Activated CD4-positive, alpha-beta T cell treated with anti-CD3 and anti-CD28 coated beads, Interleukin-10, Interleukin-2, amounts not matched to agents 100 ng/mL and 50 ng/mL, durations not matched to agents 16 hours and 8 hours (primary cell): Measurements from ENCODE around the gene TBCD.

Source experiments
- DNase-seq: peaks from one replicate; pipeline ENCODE4 v3.0.0-alpha.2; 2020

The TBCD gene

DNA sequence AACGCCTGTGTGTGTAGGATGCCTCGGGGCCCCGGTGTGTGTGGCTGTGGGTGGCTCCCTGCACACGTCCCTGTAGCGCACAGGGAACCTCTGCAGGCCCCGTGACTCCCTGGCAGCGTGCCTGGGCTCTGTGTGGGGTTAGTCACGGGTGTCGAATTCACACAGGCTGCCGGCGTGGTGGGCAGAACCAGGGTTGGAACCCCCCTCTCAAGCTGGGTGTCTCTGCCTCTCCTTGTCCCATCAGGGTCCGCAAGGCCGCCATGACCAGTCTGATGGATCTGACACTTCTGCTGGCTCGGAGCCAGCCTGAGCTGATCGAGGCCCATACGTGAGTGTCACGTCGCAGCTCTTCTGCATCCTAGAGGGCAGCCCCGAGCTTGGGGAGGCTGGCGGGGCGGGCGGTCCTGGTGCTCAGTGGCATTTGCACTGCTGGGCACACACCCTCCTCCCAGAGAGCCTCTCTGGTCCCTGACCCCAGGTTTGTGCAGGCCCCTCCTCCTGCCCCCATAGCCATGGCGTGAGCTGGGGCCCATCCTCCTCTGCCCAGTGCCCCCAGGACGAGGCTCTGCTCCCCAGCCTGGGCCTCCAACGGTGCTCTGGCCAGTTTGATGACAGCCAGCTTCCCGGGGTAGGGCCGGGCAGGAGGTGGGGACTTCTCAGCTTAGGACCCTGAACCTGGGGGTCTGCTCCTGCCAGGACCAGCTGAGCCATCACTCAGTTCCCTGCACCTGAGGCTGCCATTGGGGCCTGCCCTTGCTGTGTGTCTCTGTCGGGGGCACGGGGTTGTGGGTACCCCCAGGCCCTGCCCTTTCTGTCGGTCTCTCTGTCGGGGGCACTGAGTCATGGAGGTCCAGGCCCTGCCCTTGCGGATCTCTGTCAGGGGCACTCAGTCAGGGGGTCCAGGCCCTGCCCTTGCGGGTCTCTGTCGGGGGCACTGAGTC, 176.1 kb downstream of the TBCD start:
- no peak for DNase-seq

DNA sequence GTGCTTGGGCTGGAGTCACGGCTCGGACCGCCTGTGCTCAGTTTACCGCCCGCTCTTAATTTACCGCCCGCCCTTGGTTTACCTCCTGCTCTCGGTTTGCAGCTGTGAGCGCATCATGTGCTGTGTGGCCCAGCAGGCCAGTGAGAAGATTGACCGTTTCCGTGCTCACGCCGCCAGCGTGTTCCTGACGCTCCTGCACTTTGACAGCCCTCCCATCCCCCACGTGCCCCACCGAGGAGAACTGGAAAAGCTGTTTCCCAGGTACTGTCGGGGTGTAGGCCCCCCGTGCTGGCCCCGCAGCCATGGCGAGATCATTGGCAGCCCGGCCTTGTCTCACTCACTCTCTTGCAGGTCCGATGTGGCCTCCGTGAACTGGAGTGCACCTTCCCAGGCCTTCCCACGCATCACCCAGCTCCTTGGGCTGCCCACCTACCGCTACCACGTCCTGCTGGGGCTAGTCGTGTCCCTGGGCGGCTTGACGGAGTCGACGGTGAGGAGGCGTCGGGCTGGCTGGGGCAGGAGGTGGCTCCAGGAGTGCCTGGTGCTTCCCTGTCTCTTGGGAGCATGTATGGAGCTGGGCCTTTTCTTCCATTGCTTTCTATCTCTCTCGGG, 177.3 kb downstream of the TBCD start:
- DNase-seq: no peak

DNA sequence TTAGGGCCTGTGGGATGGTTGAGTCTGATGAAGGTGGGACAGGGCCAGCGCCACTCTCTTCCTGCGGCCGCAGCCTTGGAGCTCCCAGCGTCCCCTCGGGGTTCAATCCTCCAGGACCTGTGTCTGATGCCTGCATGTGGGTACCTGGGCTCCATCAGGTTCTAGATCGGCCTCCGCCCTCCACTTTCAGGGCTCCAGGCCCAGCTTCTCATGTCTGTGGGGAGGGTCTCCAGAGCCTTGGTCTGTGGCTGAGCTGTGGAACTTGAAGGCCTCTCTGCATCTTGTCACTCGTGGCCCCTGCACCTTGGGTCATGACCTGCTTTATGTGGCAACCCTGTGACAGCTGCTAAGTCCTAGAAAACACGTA, 177.8 kb downstream of the TBCD start:
- no peak for DNase-seq

DNA sequence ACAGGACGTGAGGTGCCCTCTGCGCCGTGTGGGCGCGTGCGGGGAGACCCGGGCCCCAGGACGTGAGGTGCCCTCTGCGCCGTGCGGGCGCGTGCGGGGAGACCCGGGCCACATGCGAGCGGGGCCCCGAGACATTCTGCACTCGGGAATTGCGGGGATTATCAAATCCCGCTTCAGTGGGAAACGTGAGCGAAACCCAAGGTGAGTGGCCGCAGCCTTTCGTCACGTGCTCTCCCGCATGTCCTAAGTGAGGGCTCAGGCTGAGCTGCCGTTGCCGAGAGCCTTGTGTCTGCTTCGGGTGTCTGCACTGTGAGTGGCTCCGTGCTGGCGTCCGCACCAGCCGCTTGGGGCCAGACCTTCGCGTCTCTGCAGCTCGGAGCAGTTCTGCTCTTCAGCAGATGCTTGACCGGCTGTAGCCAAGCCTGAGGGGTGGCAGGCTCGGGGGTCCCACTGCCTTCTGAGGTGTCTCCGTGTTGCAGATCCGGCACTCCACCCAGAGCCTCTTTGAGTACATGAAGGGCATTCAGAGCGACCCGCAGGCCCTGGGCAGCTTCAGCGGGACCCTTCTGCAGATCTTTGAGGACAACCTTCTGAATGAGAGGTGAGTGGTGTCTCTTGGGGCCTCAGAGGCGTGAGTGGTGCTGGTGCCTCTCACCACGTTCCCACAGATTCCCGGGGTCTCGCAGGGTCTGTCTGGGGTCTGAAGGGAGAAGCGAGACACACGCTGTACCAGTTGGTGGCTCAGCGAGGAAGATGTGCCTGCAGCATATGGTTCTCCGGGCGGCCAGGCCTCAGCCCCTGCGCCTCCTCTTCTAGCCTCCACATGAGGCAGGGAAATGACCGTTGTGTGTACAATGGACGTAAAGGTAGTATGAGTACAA, 178.4 kb downstream of the TBCD start:
- no peak for DNase-seq

DNA sequence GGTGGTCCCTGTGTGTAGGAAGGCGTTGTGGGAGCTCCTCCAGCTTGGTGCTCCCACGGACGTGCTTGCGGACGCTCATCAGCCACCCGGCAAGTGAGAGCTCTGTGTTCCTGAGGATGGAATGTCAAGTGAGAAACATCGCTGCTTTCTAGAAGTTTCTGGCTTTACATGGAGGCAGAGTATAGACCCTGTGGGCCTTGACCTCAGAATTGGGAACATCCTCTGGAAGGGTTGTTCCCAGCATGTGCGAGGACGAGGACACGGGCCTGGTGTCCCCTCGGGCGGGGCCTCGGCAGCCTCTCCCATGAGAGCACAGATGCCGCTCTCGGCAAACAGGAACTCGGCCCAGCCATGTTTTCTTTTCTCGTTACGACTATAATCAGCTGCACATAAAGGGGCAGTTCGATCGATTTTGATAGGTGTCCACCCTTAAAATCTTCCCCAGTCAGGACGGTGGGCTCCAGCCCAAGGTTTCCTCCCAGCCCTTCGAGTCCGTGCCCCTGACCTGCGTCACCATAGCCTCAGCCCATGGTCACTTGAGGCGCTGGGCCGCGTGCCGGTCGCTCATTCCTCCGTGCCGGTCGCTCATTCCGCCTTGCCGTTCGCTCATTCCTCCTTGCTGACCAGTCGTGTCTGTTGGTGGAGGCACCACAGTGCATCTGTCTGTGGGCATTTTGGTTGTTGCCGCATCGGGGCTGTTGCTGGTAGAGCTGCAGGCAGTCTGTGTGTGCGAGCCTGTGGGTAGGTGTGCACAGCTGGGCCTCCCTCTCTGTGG, 179.2 kb downstream of the TBCD start:
- no peak for DNase-seq

DNA sequence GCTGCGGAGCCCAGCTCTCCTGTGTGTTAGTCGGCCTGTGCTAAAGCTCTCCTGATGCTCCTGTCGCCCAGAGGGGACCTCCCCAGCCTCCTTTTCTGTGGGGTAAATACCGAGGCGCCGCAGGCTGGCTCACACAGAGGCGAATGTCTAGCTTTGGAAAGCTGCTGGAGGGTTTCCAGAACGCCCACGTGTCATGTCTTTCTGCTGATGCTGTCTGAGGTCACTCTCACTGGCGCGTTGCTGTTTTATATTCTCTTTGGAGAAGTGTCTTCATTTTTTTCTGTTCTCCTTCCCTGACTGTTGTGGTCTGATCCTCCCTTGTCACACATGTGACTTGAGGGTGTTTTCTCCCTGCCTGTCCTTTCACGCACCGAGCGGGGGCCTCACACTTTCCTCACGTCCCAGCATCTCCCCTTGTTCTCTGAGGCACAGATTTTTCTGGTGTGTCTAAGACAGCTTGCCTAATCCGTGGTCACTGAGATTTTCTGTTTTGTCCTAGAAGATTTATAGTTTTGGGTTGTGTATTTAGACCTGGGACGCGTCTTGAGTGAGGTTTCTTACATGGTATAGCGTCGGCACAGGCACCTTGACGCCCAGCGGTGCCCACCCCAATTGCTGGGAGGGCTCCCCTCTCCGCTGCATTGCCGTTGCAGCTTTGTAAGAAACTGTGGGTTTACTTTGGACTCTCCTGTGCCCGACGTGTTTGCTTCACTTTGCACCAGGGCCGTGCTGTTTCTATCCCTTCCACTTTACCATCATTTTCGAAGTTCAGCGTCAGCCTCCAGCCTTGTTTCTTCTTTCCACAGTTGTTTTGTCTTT, 180.0 kb downstream of the TBCD start:
- no peak for DNase-seq

DNA sequence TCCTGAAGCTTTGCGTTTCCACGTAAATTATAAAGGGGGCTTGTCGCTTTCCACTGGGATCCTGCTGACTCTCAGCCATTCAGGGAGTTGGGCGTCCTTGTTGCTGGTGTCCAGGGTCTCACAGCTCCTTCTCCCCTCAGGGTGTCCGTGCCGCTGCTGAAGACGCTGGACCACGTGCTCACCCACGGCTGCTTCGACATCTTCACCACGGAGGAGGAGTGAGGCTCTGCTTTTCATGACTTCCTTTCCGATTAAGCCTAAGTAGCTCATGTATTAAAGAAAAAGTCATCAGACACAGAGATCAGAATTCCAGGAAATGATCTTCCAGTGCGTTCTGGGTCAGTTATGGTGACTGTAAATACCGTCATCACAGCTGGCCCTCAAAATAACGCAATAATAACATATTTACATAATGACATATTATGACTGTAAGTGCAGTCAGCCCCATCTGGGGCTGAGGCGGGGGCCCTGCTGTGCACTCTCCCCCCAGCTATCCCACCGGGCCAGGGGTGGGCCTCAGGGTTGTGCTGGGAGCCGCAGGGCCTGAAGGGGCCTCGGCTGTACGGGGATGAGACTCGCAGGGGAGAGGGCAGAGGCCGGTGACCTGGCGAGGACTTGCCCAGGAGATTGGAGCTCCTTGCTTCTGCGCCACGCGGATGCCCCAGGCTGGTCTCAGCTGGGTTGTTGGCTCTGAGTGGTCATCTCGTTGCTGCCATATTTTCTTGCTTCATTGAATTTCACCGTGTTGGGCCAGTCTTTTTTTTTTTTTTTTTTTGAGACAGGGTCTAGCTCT, 180.8 kb downstream of the TBCD start:
- DNase-seq: no peak

DNA sequence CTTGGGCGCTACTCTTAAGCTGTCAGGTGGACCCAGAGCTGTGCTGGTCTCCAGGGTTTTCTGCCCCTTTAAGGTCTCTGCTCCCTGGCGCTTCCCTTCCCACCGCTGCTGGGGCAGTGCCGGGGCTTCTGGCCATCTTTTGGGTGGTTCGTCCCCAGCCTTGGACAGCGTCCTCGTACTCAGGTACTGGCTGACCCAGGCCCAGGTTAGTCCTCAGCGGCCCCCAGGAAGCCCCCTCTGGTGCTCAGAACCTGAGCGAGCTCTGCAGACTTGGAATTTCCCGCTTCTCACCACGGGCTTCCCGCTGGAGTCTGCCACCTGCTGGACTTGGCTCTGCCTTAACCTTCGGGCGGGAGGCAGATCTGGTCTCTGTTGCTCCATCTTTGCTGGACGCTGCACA, 182.0 kb downstream of the TBCD start:
- DNase-seq: no peak

DNA sequence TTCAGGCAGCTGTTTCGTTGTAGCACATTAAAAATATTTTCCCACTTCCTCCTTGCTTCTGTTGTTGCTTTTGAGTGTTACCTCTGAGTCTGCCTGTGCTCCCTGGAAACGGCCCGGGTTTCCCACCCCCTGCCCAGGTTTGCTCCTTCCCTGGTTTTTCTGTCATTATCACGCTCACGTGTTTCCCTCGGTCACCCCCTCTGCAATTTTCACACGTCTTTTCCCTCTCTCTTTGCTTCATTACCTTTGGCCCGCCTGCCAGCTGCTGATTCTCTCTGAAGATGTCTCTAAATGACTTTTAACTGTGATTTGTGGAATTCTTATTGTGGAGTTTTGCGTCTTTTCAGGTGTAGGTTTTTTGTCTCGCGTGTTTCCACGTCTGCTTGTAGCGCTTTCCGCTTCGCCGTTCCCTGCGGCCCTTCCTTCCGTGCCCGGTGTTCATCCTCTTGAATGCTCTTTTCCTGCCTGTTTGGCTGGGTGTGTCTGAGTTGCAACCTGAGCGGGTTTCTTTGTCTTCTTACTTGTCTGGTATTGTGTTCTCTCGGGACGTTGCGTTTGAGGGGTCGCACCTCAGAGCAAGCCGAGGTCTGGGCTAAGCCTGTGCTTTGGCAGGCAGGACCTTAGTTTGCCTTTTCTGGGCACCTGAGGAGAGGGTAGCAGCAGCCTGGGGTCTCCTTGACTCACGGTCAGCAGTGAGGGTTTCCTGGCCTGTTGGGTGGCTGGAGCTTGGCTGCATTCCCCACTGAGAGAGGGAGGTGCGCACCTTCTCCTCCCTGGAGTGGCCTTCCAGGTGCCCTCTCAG, 184.3 kb downstream of the TBCD start:
- DNase-seq: no peak

DNA sequence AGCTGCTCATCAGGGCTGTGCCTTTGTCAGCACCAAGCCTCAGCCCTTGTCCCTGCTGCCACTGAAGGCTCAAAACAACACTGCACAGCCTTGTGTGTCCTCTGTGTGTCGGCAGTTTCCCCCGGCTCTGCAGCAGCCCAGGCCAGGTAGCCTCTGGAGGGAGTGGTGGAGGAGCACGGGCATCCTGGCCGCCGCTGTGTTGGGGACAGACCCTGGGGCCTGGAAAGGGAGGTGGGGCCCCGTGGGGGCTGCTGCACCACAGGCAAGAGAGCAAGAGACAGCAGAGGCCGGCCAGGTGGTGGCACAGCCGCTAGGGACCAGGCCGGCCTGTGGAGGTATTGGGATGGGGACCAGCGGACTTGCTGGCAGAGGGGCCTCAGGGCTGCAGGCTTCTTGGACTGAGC, 184.9 kb downstream of the TBCD start:
- no peak for DNase-seq

DNA sequence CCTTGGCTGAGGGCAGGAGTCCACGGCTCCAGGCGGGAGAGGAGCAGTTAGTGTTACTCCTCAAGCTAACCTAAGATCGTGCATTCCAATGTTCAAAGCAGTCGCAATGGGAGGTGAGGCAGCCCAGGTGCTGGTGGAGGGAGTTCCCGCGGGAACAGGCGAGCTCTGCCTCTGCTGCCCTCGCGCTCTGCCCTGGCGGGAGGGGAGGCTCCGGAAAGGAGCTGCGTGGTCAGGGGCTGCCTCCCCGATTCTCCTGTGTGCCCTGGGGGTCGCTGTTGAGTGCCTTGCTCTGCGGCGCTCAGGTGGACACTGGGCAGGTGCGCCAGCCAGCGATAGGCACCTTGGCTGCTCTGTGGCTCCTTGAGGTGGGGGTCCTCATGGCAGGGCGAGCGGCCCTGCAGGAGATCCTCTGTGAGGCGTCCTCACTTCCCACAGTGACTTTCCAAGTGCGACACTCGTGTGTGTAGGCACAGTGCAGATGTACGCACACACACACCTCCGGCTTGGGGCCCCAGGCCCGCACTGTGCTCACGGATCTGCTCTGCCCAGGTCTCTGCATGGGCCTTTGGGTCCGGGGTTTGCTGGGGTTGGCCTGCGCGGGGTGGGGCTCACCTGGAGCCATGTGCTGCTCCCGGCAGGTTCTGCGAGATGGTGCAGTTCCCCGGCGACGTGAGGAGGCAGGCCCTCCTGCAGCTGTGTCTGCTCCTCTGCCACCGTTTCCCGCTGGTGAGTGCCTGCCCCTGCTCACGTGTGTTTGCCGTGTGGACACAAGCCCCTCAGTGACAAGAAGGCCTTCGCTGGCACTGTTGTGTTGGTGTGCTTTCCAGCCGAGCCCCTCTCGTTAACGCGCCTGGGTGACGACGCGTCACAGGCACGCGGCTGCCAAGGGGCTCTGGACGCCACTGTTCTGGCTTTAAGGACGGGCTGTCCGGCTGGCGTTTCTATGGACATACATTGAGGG, 185.8 kb downstream of the TBCD start:
- no peak for DNase-seq

DNA sequence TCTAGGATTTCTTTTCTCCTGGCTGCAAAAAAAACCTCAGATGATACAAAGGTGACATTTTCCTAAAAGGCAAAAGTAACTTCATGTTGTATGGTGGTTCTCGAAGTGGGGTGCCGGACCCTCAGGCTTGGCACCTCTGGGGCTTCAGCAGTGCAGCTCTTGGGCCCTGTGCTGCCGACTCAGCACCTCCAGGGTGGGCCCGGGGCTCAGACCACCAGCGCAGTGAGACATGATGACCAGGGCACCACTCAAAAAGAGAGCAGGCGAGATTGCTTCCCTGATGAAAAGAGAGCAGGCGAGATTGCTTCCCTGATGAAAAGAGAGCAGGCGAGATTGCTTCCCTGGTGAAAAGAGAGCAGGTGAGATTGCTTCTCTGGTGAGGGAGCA, 186.6 kb downstream of the TBCD start:
- DNase-seq: no peak

DNA sequence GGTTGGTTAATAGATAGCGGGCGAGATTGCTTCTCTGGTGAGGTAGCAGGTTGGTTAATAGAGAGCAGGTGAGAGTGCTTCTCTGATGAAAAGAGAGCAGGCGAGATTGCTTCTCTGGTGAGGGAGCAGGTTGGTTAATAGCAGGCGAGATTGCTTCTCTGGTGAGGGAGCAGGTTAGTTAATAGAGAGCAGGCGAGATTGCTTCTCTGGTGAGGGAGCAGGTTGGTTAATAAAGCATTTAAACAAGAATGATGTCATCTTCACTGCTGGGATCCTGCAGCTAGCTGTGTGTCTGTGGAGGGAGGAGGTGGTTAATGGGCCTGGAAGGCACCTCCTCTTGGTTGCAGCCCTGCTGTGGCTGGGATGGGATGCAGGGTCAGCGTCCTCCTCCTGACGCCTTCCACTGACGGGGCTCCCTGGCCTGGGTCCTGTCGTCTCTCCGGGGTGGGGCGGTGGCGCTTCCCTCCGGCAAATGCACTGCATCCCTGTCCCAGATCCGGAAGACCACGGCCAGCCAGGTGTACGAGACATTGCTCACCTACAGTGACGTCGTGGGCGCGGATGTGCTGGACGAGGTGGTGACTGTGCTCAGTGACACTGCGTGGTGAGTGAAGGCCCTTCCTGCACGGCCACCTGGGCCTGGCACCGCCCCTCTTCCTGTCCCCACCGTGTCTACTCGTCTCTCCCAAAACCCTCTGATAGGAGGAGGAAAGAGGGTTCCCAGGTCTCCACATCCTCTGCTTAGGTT, 187.2 kb downstream of the TBCD start:
- no peak for DNase-seq

DNA sequence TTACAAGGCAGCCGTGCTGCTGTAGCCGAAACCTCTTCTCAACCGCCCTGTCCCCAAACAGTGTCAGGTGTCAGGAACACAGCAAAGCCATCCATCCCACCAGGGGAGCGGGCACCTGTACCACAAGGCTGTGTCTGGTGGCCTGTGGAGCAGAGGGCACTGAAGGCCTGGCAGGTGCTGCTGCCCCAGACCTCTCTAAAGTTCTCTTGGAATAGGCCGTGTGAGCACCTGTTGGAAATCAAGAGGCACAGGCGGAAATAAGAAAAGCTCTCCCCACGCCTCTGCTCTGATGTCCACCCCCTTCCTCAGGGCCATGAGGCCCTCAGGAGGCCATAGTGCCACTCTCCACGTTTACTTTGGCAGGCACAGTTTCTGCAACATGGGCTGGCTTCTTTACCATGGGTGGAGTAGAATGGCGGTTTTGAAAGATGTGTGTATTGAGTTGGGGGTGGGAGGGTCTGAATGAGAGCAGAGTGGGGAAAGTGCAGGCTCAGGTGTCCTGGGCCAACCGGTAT, 187.8 kb downstream of the TBCD start:
- no peak for DNase-seq

DNA sequence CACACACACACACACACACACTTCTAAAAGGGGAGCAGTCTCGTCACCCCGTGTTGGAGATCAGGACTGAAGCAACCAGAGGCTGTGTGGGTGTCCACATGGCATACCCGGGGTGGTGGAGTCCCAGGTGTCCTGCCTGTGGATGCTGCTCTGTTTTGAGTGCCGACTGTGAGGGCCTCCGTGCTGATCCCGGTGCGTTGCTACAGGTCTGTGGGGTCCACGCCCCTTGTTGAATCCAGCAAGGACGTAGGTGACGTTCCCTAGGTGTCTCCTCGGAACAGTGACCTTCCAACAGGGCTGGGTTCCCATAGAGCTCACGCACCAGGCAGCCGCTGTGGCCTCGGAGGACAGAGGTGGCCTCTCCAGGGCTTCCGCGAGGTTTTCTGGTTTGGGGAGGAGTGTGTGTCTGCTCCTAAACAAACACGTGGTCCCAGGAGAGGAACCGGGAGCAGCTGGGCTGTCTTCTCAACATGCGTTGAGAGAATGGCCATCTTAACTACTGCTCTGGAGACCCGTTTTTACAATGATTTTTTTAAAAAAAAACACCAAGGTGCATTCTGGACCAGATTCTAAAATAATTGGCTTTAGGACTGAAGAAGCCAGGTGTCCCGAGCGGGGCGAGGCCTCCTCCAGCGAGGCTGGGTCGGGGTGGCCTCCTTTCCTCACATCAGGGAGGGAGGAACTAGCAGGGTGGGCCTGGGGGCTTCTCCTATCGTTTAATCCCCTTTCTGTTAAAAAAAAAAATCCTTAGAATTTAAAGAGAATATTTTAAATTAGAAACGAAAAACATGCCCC, 188.6 kb downstream of the TBCD start:
- DNase-seq: no peak

DNA sequence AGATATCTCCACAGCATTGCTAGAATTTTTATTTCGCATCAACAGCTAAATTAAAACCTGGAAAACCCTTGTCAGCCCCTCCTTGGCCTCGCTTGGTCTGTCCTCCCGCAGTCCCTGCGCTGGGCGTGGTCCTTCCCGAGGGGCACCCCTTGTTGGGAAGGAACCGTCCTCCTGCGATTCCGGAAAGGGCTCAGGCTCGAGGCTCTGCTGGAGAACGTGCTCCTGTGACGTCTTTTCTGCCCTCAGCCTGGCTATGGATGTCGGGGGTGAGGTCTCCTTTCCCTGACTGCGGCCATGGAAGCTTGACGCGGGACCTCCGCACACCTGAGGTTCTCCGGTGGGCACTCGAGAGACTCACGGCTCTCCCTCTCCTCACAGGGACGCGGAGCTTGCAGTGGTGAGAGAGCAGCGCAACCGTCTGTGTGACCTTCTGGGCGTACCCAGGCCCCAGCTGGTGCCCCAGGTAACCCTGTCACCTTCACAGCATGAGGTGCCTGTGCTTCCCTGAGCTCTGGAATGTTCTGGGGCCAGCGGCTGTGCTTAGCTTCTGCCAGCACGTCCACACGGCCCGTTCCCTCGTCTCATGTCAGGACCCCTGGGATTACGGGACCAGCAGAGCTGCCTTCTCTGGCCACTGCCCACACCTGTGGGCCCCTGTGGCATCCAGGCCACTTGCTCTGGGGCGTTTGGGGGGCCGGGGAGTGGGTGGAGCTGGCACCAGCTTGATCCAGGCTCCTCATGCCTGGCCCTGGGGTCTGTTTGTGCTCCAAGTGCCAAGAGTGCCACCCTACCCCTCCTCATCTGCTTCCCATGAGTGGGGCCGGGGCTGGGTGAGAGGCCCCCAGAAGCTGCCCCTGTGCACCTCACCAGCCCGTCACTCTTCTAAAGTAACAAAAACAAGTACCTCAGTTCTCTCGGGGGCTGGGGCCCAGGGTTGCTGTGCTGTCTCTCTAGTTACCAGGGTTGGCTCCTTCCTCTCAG, 189.4 kb downstream of the TBCD start:
- no peak for DNase-seq
